ENCODE data around the gene TES.

The TES gene

GRCh38 chr7:116219288-116219687, 8.9 kb downstream of the TES start:
- Histone ChIP-seq H3K9me3 (ENCODE audit: insufficient read depth, low read length, severe bottlenecking) (no peaks in the 10 kb centered on the region), H4K20me1 (ENCODE audit: insufficient read depth, low read length) (no peaks in the 10 kb centered on the region), H3K4me1 (ENCODE audit: insufficient read depth, low read length) (peaks cover 4% of the 10 kb centered on the region), H3K4me2 (ENCODE audit: insufficient read depth, low read length) (no peak overlapping the region), H3K4me3 (ENCODE audit: low read depth in 1 of 2, low read length in 2 of 2) (no peak overlapping the region), H3K27ac (ENCODE audit: low read length) (no peak overlapping the region), H3K79me2 (ENCODE audit: insufficient read depth, low read length) (no peaks in the 10 kb centered on the region), H3K27me3 (ENCODE audit: insufficient read depth, low read length, poor library complexity) (no peaks in the 10 kb centered on the region), H3K36me3 (ENCODE audit: insufficient read depth, low read length) (no peaks in the 10 kb centered on the region), H3K9ac (ENCODE audit: low read depth, low read length) (no peak overlapping the region), H2AFZ (ENCODE audit: low read depth, low read length) (no peak overlapping the region)
- DNase-seq (no peak), ATAC-seq (ENCODE audit: insufficient read depth, low read depth) (no peak)
- TF ChIP-seq EZH2 (IDR thresholded peaks at IDR 0.05; ENCODE audit: borderline replicate concordance, low read depth, low read length, severe bottlenecking) (no peak), CTCF (IDR thresholded peaks at IDR 0.05; ENCODE audit: borderline replicate concordance, extremely low read depth, low read length, poor library complexity, severe bottlenecking) (no peak)

GRCh38 chr7:116219834-116220233, 9.5 kb downstream of the TES start:
- ATAC-seq (ENCODE audit: insufficient read depth, low read depth) (no peak), DNase-seq (no peak)
- TF ChIP-seq EZH2 (IDR thresholded peaks at IDR 0.05; ENCODE audit: borderline replicate concordance, low read depth, low read length, severe bottlenecking) (no peak), CTCF (IDR thresholded peaks at IDR 0.05; ENCODE audit: borderline replicate concordance, extremely low read depth, low read length, poor library complexity, severe bottlenecking) (no peak)
- Histone ChIP-seq H3K9me3 (ENCODE audit: insufficient read depth, low read length, severe bottlenecking) (no peaks in the 10 kb centered on the region), H3K36me3 (ENCODE audit: insufficient read depth, low read length) (no peaks in the 10 kb centered on the region), H4K20me1 (ENCODE audit: insufficient read depth, low read length) (no peaks in the 10 kb centered on the region), H3K27me3 (ENCODE audit: insufficient read depth, low read length, poor library complexity) (no peaks in the 10 kb centered on the region), H2AFZ (ENCODE audit: low read depth, low read length) (no peak overlapping the region), H3K27ac (ENCODE audit: low read length) (no peak overlapping the region), H3K4me2 (ENCODE audit: insufficient read depth, low read length) (no peak overlapping the region), H3K79me2 (ENCODE audit: insufficient read depth, low read length) (no peaks in the 10 kb centered on the region), H3K9ac (ENCODE audit: low read depth, low read length) (no peak overlapping the region), H3K4me1 (ENCODE audit: insufficient read depth, low read length) (peaks cover 8% of the 10 kb centered on the region), H3K4me3 (ENCODE audit: low read depth in 1 of 2, low read length in 2 of 2) (no peak overlapping the region)

GRCh38 chr7:116222501-116222900, 12.2 kb downstream of the TES start:
- no peak overlapping the region for H3K4me2 ChIP-seq (ENCODE audit: insufficient read depth, low read length)
- no peaks in the 10 kb centered on the region for H3K27me3 ChIP-seq (ENCODE audit: insufficient read depth, low read length, poor library complexity)
- H3K79me2 ChIP-seq (ENCODE audit: insufficient read depth, low read length), result no peaks in the 10 kb centered on the region
- H3K4me1 ChIP-seq (ENCODE audit: insufficient read depth, low read length), result peaks cover 5% of the 10 kb centered on the region; the same call in 1 of the 2 replicates
- H3K9ac ChIP-seq (ENCODE audit: low read depth, low read length), result no peak overlapping the region
- H3K9me3 ChIP-seq (ENCODE audit: insufficient read depth, low read length, severe bottlenecking), result no peaks in the 10 kb centered on the region
- no peak overlapping the region for H2AFZ ChIP-seq (ENCODE audit: low read depth, low read length)
- H3K4me3 ChIP-seq (ENCODE audit: low read depth in 1 of 2, low read length in 2 of 2), result no peak overlapping the region
- H3K36me3 ChIP-seq (ENCODE audit: insufficient read depth, low read length), result no peaks in the 10 kb centered on the region
- DNase-seq (no peak), ATAC-seq (ENCODE audit: insufficient read depth, low read depth) (no peak)
- H4K20me1 ChIP-seq (ENCODE audit: insufficient read depth, low read length), result no peaks in the 10 kb centered on the region
- H3K27ac ChIP-seq (ENCODE audit: low read length), result no peak overlapping the region
- TF ChIP-seq CTCF (IDR thresholded peaks at IDR 0.05; ENCODE audit: borderline replicate concordance, extremely low read depth, low read length, poor library complexity, severe bottlenecking) (no peak), EZH2 (IDR thresholded peaks at IDR 0.05; ENCODE audit: borderline replicate concordance, low read depth, low read length, severe bottlenecking) (no peak)

- TF ChIP-seq CTCF (IDR thresholded peaks at IDR 0.05; ENCODE audit: borderline replicate concordance, extremely low read depth, low read length, poor library complexity, severe bottlenecking) (no peak), EZH2 (IDR thresholded peaks at IDR 0.05; ENCODE audit: borderline replicate concordance, low read depth, low read length, severe bottlenecking) (no peak)
- Histone ChIP-seq H3K4me2 (ENCODE audit: insufficient read depth, low read length) (no peak overlapping the region), H3K9me3 (ENCODE audit: insufficient read depth, low read length, severe bottlenecking) (no peaks in the 10 kb centered on the region), H3K27ac (ENCODE audit: low read length) (no peak overlapping the region), H3K4me1 (ENCODE audit: insufficient read depth, low read length) (peaks cover 5% of the 10 kb centered on the region; the same call in 1 of the 2 replicates), H4K20me1 (ENCODE audit: insufficient read depth, low read length) (no peaks in the 10 kb centered on the region), H3K9ac (ENCODE audit: low read depth, low read length) (no peak overlapping the region), H3K36me3 (ENCODE audit: insufficient read depth, low read length) (no peaks in the 10 kb centered on the region), H3K4me3 (ENCODE audit: low read depth in 1 of 2, low read length in 2 of 2) (no peak overlapping the region), H2AFZ (ENCODE audit: low read depth, low read length) (no peak overlapping the region), H3K27me3 (ENCODE audit: insufficient read depth, low read length, poor library complexity) (no peaks in the 10 kb centered on the region), H3K79me2 (ENCODE audit: insufficient read depth, low read length) (no peaks in the 10 kb centered on the region)
- ATAC-seq (ENCODE audit: insufficient read depth, low read depth) (no peak), DNase-seq (no peak)
These were observed 13.2 kb downstream of the TES start for GRCh38 chr7:116223588-116223987.

All from DND-41 (cell line).